Uterus (tissue), 2 donors: ENCODE data around the gene PRRC2A.

Experiments used
- POLR2A ChIP-seq, 2 donors: fragments of 450-650 bp; IDR thresholded peaks; one replicate each; pipeline ENCODE4 v1.6.1; 2016; ENCODE audit warnings: antibody characterized with exemption in 2 of 2, mild to moderate bottlenecking in 1 of 2, moderate library complexity in 1 of 2
- TF ChIP-seq, protein P1 (sequence below), 4 experiments: fragments of 200-600 bp in 2 of 4; fragments of 450-650 bp in 2 of 4; sonication (generic) in 2 of 4; IDR thresholded peaks; one replicate each; pipeline ENCODE4 v1.5.1; 2016 to 2019; ENCODE audit warnings: antibody characterized with exemption in 4 of 4, mild to moderate bottlenecking in 2 of 4, moderate library complexity in 1 of 4

DNA sequence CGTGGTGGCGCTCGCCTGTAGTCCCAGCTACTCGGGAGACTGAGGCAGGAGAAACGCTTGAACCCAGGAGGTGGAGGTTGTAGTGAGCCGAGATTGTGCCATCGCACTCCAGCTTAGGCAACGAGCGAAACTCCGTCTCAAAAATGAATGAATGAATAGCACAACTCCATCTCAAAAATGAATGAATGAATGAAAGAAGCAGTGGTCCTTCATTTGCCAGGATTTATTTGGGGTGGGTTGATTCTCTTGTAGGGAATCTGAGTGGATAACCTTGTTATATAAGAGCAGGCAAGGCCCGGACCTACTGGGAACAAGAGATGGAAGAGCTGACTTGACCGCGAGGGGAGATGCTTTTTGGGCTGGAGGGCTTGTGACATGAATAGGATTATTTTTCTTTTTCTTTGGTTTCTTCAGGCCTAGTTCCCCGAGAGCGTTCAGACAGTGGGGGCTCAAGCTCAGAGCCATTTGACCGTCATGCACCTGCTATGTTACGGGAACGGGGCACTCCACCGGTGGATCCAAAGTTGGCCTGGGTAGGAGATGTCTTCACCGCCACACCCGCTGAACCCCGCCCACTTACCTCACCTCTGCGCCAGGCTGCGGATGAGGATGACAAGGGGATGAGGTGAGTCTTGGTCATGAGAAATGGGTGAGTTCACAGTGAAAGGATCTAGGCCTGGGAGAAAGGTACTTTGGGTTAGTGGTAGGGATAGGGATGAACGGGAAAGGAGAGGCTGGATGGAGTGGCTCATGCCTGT, 9.8 kb downstream of the PRRC2A start:
- TF ChIP-seq, protein P1, sequence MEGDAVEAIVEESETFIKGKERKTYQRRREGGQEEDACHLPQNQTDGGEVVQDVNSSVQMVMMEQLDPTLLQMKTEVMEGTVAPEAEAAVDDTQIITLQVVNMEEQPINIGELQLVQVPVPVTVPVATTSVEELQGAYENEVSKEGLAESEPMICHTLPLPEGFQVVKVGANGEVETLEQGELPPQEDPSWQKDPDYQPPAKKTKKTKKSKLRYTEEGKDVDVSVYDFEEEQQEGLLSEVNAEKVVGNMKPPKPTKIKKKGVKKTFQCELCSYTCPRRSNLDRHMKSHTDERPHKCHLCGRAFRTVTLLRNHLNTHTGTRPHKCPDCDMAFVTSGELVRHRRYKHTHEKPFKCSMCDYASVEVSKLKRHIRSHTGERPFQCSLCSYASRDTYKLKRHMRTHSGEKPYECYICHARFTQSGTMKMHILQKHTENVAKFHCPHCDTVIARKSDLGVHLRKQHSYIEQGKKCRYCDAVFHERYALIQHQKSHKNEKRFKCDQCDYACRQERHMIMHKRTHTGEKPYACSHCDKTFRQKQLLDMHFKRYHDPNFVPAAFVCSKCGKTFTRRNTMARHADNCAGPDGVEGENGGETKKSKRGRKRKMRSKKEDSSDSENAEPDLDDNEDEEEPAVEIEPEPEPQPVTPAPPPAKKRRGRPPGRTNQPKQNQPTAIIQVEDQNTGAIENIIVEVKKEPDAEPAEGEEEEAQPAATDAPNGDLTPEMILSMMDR (IDR thresholded peaks at IDR 0.05): no peak
- TF ChIP-seq POLR2A (IDR thresholded peaks at IDR 0.05): no peak
